AG04450 (cell line): ENCODE data around the gene SYVN1. TPM values are rescaled to one million over a fixed set of nuclear protein-coding genes. Genes with fewer than 3 reads are reported as not detected.

Experiments used
- CTCF ChIA-PET: fragments of 300-600, 350-600 bp; formaldehyde crosslinking; extraction: SDS; loops from one replicate; lab custom pipeline; 2022; ENCODE audit warnings: antibody characterized with exemption, inconsistent platforms; lab: Charles Lee
- POLR2A ChIA-PET: fragments of 350-600 bp; formaldehyde crosslinking; extraction: SDS; loops from one replicate; lab custom pipeline; 2021; ENCODE audit warnings: antibody characterized with exemption, inconsistent platforms; lab: Yijun Ruan, JAX
- DNase-seq: peaks from one replicate; pipeline ENCODE4 v3.0.0-alpha.2; 2011; ENCODE audit warnings: low read depth, low spot score
- H3K27ac ChIP-seq: one replicate; pipeline ENCODE4 v1.5.1; 2012; ENCODE audit warnings: low read depth, low read length, control low read depth
- H3K27me3 ChIP-seq: one replicate; pipeline ENCODE4 v1.6.0; 2012; ENCODE audit warnings: low read length; ENCODE audit not compliant: control insufficient read depth, insufficient read depth
- H3K4me3 ChIP-seq: 2 replicates; pipeline ENCODE4 v1.5.1; 2011; ENCODE audit warnings: mild to moderate bottlenecking, low read depth, low read length, control low read depth
- H3K9me3 ChIP-seq: 2 replicates; pipeline ENCODE4 v1.5.1; 2012; ENCODE audit warnings: low read length; ENCODE audit not compliant: control insufficient read depth, insufficient read depth
- CTCF ChIP-seq: IDR thresholded peaks from 2 replicates; pipeline ENCODE4 v1.5.1; 2011; ENCODE audit warnings: low read depth, low read length, control low read depth, inconsistent platforms
- polyA plus RNA-seq: library from polyadenylated mRNA; depleted of rRNA; stranded (reverse); fragments of >200 nt; gene quantifications from 2 replicates; pipeline ENCODE4 v1.2.3, GENCODE V29; 2011

The SYVN1 gene
- polyA plus RNA-seq, 1 experiment, result 18.7 TPM

DNA sequence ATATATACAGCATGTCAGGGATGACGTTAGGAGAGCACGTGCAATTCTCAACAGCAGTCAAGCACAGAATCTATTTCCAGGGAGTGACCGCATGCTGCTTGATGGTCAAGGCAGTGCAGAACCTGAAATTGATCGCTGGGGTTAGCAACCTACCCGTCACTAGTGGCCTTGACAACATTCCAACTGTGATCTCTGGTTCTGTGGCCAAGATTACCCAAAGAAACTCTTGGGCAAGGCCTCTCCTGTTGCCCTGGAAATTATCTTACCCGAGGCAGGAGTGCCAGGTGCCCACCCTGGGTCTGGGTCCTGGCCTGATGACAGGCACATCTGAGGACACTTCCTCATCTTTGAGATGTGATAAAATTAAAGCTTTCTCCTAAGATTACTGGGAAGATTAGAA lies 20.5 kb downstream of the SYVN1 start:
- DNase-seq, result no peak
- ChIA-PET POLR2A (interaction anchor here (1.2 kb wide), 1 partner anchor 9 kb away, joined by 3 read pairs; the partner anchor contains the start of gene MRPL49), CTCF (interaction anchor here (1.0 to 1.3 kb wide), 3 partner anchors 16 to 239 kb away, joined by 3 to 5 read pairs (median 4); no protein-coding TSS in a partner anchor)
- no peaks in the 10 kb centered on the region for H3K27me3 ChIP-seq
- H3K27ac ChIP-seq, result no peak overlapping the region
- no peak for TF ChIP-seq CTCF
- H3K9me3 ChIP-seq, result peaks cover 3% of the 10 kb centered on the region; the same call in 1 of the 2 replicates
- H3K4me3 ChIP-seq, result no peak overlapping the region

GRCh38 chr11:65113361-65113756 lies 21.0 kb downstream of the SYVN1 start:
- ChIA-PET CTCF (interaction anchor here (1.0 to 1.3 kb wide), 5 partner anchors 9 to 28 kb away, joined by 4 to 6 read pairs (median 4); partner anchors contain the start of genes FAU and MRPL49), POLR2A (interaction anchor here (1.2 kb wide), 1 partner anchor 9 kb away, joined by 3 read pairs; the partner anchor contains the start of gene MRPL49)
- H3K9me3 ChIP-seq, result peaks cover 3% of the 10 kb centered on the region; the same call in 1 of the 2 replicates
- TF ChIP-seq CTCF, result no peak
- no peak for DNase-seq
- no peak overlapping the region for H3K27ac ChIP-seq
- peak overlapping the region; percentile 62 for H3K4me3 ChIP-seq
- no peaks in the 10 kb centered on the region for H3K27me3 ChIP-seq

DNA sequence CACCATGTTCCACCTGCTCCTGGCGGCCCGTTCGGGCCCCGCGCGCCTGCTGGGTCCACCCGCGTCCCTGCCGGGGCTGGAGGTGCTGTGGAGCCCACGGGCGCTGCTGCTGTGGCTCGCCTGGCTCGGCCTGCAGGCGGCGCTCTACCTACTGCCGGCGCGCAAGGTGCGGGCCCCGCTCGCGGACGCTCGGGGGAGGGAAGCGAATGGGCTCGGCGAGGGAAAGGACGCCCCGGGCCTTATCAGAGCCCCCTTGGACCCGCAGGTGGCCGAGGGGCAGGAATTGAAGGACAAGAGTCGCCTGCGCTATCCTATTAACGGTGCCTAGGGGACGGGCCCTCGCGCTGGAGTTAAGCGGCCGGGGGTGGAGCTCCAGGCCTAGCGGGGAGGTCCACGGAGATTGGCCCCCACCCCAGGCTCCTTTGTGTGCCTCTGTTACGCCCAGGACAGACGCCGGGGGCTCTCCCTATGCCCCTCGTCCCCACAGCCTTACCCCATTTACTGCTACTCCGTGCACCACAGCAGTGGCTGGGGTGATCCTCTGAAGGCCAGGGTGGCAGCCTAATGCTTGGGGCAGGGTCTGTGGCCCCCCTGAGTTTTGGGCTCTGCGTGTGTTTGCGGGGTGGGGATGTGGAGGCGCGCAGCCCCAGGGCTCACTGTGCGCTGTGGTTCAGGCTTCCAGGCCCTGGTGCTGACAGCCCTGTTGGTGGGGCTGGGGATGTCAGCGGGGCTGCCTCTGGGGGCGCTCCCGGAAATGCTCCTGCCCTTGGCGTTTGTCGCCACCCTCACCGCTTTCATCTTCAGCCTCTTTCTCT lies 21.6 kb downstream of the SYVN1 start:
- no peaks in the 10 kb centered on the region for H3K27me3 ChIP-seq
- CTCF ChIA-PET, result interaction anchor here (1.0 to 2.7 kb wide), 7 partner anchors 9 to 100 kb away, joined by 4 to 15 read pairs (median 4); partner anchors contain the start of genes FAU and MRPL49
- H3K9me3 ChIP-seq, result peaks cover 3% of the 10 kb centered on the region; the same call in 1 of the 2 replicates
- no peak for DNase-seq
- POLR2A ChIA-PET, result no interaction called here
- no peak overlapping the region for H3K27ac ChIP-seq
- peak; percentile 69 for TF ChIP-seq CTCF
- H3K4me3 ChIP-seq, result peak overlapping the region; percentile 62

DNA sequence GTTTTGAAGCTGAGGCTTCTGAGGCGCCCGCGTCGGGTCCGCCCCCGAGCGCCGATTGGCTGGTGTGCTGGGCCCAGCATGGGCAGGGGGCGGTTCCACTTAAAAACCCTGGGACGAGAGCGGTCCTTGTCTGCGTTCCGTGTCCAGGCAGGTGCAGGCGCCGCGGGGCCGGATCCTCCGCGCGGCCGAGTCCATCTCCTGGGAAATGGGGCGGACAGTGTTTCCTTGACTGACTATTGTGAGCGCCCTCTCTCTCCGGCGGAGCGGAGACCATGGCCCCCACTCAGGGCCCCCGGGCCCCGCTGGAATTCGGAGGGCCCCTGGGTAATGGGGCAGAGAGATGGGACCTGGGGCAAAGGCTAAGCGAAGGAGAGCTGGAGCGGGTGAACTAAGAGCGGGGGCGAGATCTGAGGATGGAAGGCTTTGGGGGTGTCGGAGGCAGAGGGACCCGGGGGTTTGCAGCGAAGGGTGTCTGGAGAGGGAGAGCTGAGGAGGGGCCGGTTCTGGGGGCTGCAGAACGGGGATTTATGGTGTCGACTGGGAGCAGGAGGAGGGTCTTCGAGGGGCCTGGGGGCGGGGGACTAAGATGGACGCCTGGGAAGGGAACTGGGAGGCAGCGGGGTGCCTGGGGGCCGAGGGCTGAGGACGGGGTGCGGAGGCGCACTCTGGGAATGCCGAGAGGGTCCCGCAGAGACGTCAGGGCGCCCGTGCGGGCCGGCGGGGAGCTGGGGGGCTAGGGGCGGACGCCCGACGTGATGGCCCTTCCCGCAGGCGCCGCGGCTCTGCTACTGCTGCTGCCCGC lies 22.4 kb downstream of the SYVN1 start, which contains the start of gene TM7SF2:
Gene TM7SF2, plus strand, starts transcription at position 129 of the 802 bp plus-strand sequence. Its CDS starts 144 bp downstream, at position 273.
- peak; percentile 70 for DNase-seq
- no peak for TF ChIP-seq CTCF
- no peaks in the 10 kb centered on the region; the same call in 1 of the 2 replicates for H3K9me3 ChIP-seq
- POLR2A ChIA-PET, result interaction anchor here (0.6 to 2.0 kb wide), 2 partner anchors 22 to 141 kb away, joined by 3 to 7 read pairs; partner anchors contain the start of gene SYVN1
- no peak within 1 kb of the TSS for H3K27ac ChIP-seq
- peak within 1 kb of the TSS; percentile 62 for H3K4me3 ChIP-seq
- H3K27me3 ChIP-seq, result no peaks in the 10 kb centered on the region
- CTCF ChIA-PET, result interaction anchor here (0.7 to 5.2 kb wide), 9 partner anchors 9 to 227 kb away, joined by 3 to 48 read pairs (median 4); partner anchors contain the start of genes CAPN1, FAU and MRPL49
